Activated B cell treated with CpG ODN at 0.5 μM for 24 hours (primary cell): Measurements from ENCODE around the gene LAMA3. TPM values are rescaled to one million over a fixed set of nuclear protein-coding genes. Genes with fewer than 3 reads are reported as not detected.
A peak's percentile ranks its signal among the peaks of the same experiment; 100 is the strongest.

Experiments
- ATAC-seq: fragments of 200-7000 bp; cut with Tn5 transposase; one replicate; pipeline ENCODE4 v1.10.0; 2021; ENCODE audit warnings: low read depth, mild to moderate bottlenecking, moderate library complexity
- CTCF ChIA-PET: fragments of 350-600 bp; sonication (Branson Sonifier 250); formaldehyde crosslinking; loops from one replicate; lab custom pipeline; 2021; ENCODE audit warnings: antibody characterized with exemption; lab: Charles Lee
- POLR2A ChIA-PET: fragments of 350-600 bp; sonication (Branson Sonifier 250); formaldehyde crosslinking; loops from one replicate; lab custom pipeline; 2021; ENCODE audit warnings: antibody characterized with exemption; lab: Charles Lee
- DNase-seq: peaks from one replicate; pipeline ENCODE4 v3.0.0; 2022
- H3K27ac Mint-ChIP-seq: one replicate; pipeline ENCODE4 v1.8.0; 2020; ENCODE audit warnings: mixed read lengths
- H3K27me3 Mint-ChIP-seq: one replicate; pipeline ENCODE4 v1.8.0; 2021; ENCODE audit warnings: mixed read lengths
- H3K36me3 Mint-ChIP-seq: one replicate; pipeline ENCODE4 v1.8.0; 2021; ENCODE audit warnings: low read depth, mixed read lengths
- H3K4me1 Mint-ChIP-seq: one replicate; pipeline ENCODE4 v1.8.0; 2021; ENCODE audit warnings: mixed read lengths
- H3K4me3 Mint-ChIP-seq: one replicate; pipeline ENCODE4 v1.8.0; 2020; ENCODE audit warnings: mild to moderate bottlenecking, mixed read lengths
- H3K9me3 Mint-ChIP-seq: one replicate; pipeline ENCODE4 v1.8.0; 2020; ENCODE audit warnings: mixed read lengths
- intact Hi-C: fragments of 100-400 bp; cut with micrococcal nuclease; formaldehyde crosslinking; loops from one replicate; pipeline ENCODE4 v1.15.1; 2024
- total RNA-seq: library from RNA; stranded (reverse); gene quantifications from 2 replicates; pipeline ENCODE4 v1.2.3, GENCODE V29; 2022
- TF ChIP-seq, protein P1 (sequence below): fragments of 200-600 bp; IDR thresholded peaks from one replicate; pipeline ENCODE4 v1.8.0; 2022; ENCODE audit warnings: antibody characterized with exemption, mild to moderate bottlenecking

LAMA3 gene
- total RNA-seq, 1 donor from 2014 or later = not detected

DNA sequence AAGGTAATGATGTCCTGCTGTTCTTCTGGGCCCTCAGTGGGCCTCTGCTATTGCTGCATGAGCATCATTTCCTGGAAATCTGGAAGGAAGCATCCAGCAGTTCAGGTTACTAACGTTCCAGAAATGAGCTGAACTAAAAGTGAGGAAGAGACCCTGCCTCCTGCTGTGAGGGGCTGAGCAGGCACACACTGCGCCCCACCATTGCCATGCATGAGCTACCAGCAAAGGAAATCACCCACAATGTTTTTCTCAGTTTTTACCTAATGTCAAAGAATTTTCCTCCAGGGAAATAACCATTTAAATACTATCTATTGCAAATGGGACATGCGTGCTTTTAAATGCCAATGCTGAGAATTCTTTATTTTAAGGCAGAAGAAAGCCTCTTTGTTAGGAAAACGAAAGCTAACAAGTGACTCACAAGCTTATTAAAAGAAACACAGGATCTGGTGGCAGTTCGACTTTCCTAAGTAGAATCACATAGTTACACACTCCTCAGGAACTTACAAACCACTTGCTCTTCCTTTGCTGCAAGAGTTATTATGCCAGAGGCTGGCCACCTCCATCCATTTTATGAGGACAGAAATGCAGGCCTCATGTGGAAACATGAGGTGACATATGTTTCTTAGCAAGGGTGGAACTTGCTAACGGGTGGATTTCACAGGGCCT, 172.7 kb downstream of the LAMA3 start:
- peaks cover 73% of the 10 kb centered on the region for H3K4me1 Mint-ChIP-seq
- H3K27me3 Mint-ChIP-seq = no peaks in the 10 kb centered on the region
- ChIA-PET CTCF (no interaction called here), POLR2A (no interaction called here)
- peak overlapping the region; percentile 52 for H3K27ac Mint-ChIP-seq
- DNase-seq (no peak), ATAC-seq (no peak)
- no peak overlapping the region for H3K4me3 Mint-ChIP-seq
- intact Hi-C loops = loop anchor here (5.0 to 10.0 kb wide), 2 partner anchors 53 to 150 kb away; partner anchors contain the start of gene TTC39C
- H3K9me3 Mint-ChIP-seq = peaks cover 4% of the 10 kb centered on the region
- H3K36me3 Mint-ChIP-seq = no peaks in the 10 kb centered on the region
- TF ChIP-seq, protein P1, sequence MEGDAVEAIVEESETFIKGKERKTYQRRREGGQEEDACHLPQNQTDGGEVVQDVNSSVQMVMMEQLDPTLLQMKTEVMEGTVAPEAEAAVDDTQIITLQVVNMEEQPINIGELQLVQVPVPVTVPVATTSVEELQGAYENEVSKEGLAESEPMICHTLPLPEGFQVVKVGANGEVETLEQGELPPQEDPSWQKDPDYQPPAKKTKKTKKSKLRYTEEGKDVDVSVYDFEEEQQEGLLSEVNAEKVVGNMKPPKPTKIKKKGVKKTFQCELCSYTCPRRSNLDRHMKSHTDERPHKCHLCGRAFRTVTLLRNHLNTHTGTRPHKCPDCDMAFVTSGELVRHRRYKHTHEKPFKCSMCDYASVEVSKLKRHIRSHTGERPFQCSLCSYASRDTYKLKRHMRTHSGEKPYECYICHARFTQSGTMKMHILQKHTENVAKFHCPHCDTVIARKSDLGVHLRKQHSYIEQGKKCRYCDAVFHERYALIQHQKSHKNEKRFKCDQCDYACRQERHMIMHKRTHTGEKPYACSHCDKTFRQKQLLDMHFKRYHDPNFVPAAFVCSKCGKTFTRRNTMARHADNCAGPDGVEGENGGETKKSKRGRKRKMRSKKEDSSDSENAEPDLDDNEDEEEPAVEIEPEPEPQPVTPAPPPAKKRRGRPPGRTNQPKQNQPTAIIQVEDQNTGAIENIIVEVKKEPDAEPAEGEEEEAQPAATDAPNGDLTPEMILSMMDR = no peak

DNA sequence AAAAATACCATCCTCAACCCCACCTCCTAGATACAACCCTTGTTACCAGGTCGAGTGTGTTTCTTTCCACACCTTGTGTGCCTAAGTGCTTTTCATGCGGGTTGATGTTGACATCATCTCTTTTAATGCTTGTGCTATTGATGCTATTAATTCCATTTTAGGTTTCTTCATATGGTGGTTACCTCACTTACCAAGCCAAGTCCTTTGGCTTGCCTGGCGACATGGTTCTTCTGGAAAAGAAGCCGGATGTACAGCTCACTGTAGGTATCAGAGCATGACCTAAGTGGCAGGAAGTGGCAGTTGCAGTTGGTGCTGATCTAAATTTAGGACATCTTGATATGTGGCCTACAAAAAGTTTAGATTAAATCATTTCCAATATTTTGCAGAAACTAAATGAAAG, 175.4 kb downstream of the LAMA3 start:
- Mint-ChIP-seq H3K9me3 (peaks cover 4% of the 10 kb centered on the region), H3K36me3 (no peaks in the 10 kb centered on the region), H3K4me1 (peaks cover 77% of the 10 kb centered on the region), H3K27ac (peak overlapping the region; percentile 83), H3K27me3 (no peaks in the 10 kb centered on the region), H3K4me3 (peak overlapping the region; percentile 32)
- DNase-seq (no peak), ATAC-seq (peak; percentile 65)
- ChIA-PET POLR2A (no interaction called here), CTCF (no interaction called here)
- intact Hi-C loops = loop anchor here (1.0 to 10.0 kb wide), 3 partner anchors 12 to 148 kb away; partner anchors contain the start of gene TTC39C
- TF ChIP-seq, protein P1 = no peak

DNA sequence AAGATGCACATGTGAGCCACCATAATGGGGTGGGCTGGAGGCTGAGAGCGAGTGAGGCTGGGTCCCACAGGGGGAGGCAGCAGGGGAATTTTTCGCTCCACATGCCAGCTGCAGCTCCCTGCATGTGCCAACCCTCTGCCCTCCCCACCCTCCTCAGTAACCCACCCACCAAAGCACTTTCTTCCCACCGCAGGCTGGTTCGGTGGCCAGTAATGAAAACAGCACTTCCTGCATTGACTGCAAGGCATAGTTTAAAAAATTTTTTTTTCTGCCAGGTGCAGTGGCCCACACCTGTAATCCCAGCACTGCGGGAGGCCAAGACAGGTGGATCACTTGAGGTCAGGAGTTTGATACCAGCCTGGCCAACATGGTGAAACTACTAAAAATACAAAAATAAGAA, 177.8 kb downstream of the LAMA3 start:
- H3K36me3 Mint-ChIP-seq = no peaks in the 10 kb centered on the region
- no peaks in the 10 kb centered on the region for H3K27me3 Mint-ChIP-seq
- H3K4me3 Mint-ChIP-seq = no peak overlapping the region
- TF ChIP-seq, protein P1 = no peak
- H3K9me3 Mint-ChIP-seq = peaks cover 4% of the 10 kb centered on the region
- no peak for DNase-seq
- no peak for ATAC-seq
- CTCF ChIA-PET = no interaction called here
- H3K27ac Mint-ChIP-seq = no peak overlapping the region
- H3K4me1 Mint-ChIP-seq = peaks cover 70% of the 10 kb centered on the region
- intact Hi-C loops = loop anchor here (10.0 kb wide), 1 partner anchor 48 kb away; no protein-coding TSS in a partner anchor
- POLR2A ChIA-PET = interaction anchor here (1.0 kb wide), 1 partner anchor 11 kb away, joined by 3 read pairs; no protein-coding TSS in a partner anchor

DNA sequence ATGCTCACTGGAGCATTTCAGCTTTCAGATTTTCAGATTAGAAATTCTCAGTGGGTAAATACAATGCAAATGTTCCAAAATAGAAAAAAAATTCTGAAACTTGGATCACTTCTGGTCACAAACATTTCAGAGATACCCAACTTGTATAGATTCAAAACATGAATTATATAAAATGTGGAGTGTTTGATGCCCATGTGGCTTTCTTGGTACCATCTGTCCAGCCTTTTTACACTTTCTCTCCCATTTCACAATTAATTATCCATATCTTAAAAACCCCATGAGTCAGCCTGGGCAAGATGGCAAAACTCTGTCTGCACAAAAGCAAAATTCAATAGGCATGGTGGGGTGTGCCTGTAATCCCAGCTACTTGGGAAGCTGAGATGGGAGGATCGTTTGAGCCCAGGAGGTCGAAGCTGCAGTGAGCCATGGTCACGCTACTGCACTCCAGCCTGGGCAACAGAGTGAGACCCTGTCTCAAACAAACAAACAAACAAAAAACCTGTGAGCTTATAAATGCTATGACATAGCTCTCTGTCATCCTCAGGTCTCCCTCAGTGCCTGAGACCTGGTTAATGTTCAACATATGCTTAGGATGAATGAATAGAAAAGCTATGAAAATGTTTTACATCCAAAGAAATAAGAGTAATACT, 179.0 kb downstream of the LAMA3 start:
- ATAC-seq (no peak), DNase-seq (no peak)
- TF ChIP-seq, protein P1 = no peak
- Mint-ChIP-seq H3K4me3 (no peak overlapping the region), H3K27me3 (no peaks in the 10 kb centered on the region), H3K9me3 (peaks cover 4% of the 10 kb centered on the region), H3K27ac (no peak overlapping the region), H3K4me1 (peaks cover 60% of the 10 kb centered on the region), H3K36me3 (no peaks in the 10 kb centered on the region)
- ChIA-PET CTCF (no interaction called here), POLR2A (no interaction called here)
- intact Hi-C loops = loop anchor here (10.0 kb wide), 1 partner anchor 47 kb away; no protein-coding TSS in a partner anchor

DNA sequence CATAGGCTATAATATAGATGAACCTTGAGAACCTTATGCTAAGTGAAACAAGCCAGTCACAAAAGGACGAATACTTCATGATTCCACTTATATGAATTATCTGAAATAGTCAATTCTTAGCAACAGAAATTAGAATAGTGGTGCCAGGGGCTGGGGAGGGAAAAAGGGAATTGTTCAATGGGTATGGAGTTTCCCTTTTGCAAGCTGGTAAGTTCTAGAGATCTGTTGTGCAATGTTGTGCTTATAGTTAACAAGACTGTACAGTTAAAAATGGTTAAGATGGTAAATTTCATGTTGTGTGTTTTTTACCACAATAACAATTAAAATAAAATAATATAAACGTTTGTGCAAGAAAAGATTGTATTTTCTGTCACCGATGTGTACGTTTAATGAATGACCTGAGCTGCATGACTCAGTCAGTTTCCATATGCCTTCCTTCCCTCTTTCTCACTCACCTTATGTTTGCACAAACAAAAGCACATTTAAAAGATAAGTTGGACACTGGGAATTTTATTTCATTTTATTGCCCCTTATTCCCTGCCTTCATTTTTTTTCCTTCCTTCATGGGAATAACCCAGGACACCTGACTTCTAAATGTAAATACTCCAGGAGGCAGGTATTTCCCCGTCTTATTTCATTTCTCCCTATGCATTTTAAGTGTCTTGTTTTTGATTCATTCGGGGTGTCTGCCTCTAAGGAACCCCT, 181.6 kb downstream of the LAMA3 start:
- DNase-seq (no peak), ATAC-seq (no peak)
- intact Hi-C loops = loop anchor here (10.0 kb wide), 1 partner anchor 64 kb away; no protein-coding TSS in a partner anchor
- H3K4me3 Mint-ChIP-seq = peak overlapping the region; percentile 24
- TF ChIP-seq, protein P1 = no peak
- ChIA-PET CTCF (no interaction called here), POLR2A (no interaction called here)
- no peaks in the 10 kb centered on the region for H3K9me3 Mint-ChIP-seq
- peaks cover 5% of the 10 kb centered on the region for H3K27me3 Mint-ChIP-seq
- H3K36me3 Mint-ChIP-seq = no peaks in the 10 kb centered on the region
- H3K27ac Mint-ChIP-seq = peak overlapping the region; percentile 7
- H3K4me1 Mint-ChIP-seq = peaks cover 35% of the 10 kb centered on the region
